HepG2 (cell line): Measurements from ENCODE around the gene CAMK2D.

Experiments used
- BORCS8-MEF2B ChIP-seq: sonication (generic); formaldehyde crosslinking; IDR thresholded peaks from 2 replicates; pipeline ENCODE4 v1.8.0; 2022; ENCODE audit warnings: mild to moderate bottlenecking, missing genetic modification reagents
- CBX5 ChIP-seq: sonication (generic); formaldehyde crosslinking; IDR thresholded peaks from 2 replicates; pipeline ENCODE4 v1.4.0; 2020; ENCODE audit warnings: missing genetic modification reagents, borderline replicate concordance
- CTCF ChIP-seq: sonication (generic); formaldehyde crosslinking; IDR thresholded peaks from 2 replicates; pipeline ENCODE4 v1.5.0; 2020; ENCODE audit warnings: mild to moderate bottlenecking, missing genetic modification reagents, moderate library complexity
- DMAP1 ChIP-seq: IDR thresholded peaks from 2 replicates; pipeline ENCODE4 v1.6.1; 2016
- ONECUT2 ChIP-seq: sonication (generic); formaldehyde crosslinking; IDR thresholded peaks from 2 replicates; pipeline ENCODE4 v1.4.0; 2020; ENCODE audit warnings: missing genetic modification reagents
- POLR2AphosphoS5 ChIP-seq: IDR thresholded peaks from 2 replicates; pipeline ENCODE4 v1.6.1; 2012; ENCODE audit warnings: low read depth, low read length
- RELA ChIP-seq: sonication (generic); formaldehyde crosslinking; IDR thresholded peaks from 2 replicates; pipeline ENCODE4 v1.4.0; 2020; ENCODE audit warnings: missing genetic modification reagents
- SMARCE1 ChIP-seq: fragments of 450-650 bp; IDR thresholded peaks from 2 replicates; pipeline ENCODE4 v1.6.1; 2017; ENCODE audit warnings: borderline replicate concordance
- ZC3H4 ChIP-seq: sonication (generic); formaldehyde crosslinking; IDR thresholded peaks from 2 replicates; pipeline ENCODE4 v1.4.0; 2020; ENCODE audit warnings: missing genetic modification reagents, borderline replicate concordance
- ZMAT3 ChIP-seq: sonication (generic); formaldehyde crosslinking; conservative IDR thresholded peaks from 2 replicates; pipeline ENCODE4 v1.7.0; 2021; ENCODE audit warnings: missing genetic modification reagents
- ZNF780A ChIP-seq: sonication (generic); formaldehyde crosslinking; IDR thresholded peaks from 2 replicates; pipeline ENCODE4 v1.8.0; 2022; ENCODE audit warnings: mild to moderate bottlenecking, missing genetic modification reagents, moderate library complexity
- TF ChIP-seq, protein P1 (sequence below): sonication (generic); formaldehyde crosslinking; IDR thresholded peaks from 2 replicates; pipeline ENCODE4 v1.8.0; 2023; ENCODE audit warnings: mild to moderate bottlenecking, missing genetic modification reagents

DNA sequence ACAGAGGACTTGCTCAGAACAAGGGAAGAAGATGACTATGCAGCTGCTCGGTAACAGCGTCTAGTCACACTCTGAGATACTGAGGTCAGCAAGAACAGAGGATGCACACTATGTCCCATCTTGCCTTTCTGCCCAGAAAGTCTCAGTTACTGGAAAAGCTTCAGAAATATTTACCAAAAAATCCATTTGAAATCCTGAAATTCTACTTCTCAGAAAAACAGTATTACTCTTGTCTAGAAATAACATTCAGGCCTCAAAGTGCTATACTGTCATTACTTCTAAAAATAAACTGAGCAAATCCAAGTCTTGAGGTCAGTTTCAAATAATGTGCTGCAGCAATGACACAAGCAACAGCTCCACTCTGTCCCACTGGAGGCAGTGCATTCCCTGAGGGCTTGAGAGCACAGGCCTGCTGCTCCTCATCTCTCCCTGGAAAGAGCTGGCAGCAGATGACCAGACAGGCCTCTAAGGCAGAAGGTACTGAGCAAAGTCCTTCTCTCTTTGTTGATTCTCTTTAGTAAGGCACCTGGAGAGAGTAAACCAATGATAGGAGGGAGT lies 76.9 kb downstream of the CAMK2D start:
- TF ChIP-seq ZMAT3 (CRISPR knock-in tag) (no peak), SMARCE1 (no peak), CTCF (peak; percentile 55), DMAP1 (CRISPR knock-in tag) (no peak), RELA (CRISPR knock-in tag) (no peak), ZC3H4 (no peak), ZNF780A (no peak), POLR2AphosphoS5 (no peak), CBX5 (CRISPR knock-in tag) (no peak), ONECUT2 (CRISPR knock-in tag) (no peak), BORCS8-MEF2B (CRISPR knock-in tag) (no peak)
- TF ChIP-seq, protein P1, sequence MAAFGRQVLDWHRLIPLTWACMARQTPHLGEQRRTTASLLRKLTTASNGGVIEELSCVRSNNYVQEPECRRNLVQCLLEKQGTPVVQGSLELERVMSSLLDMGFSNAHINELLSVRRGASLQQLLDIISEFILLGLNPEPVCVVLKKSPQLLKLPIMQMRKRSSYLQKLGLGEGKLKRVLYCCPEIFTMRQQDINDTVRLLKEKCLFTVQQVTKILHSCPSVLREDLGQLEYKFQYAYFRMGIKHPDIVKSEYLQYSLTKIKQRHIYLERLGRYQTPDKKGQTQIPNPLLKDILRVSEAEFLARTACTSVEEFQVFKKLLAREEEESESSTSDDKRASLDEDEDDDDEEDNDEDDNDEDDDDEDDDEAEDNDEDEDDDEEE (CRISPR knock-in tag): no peak
